Muscle layer of colon (tissue), 2 donors: Measurements from ENCODE around the gene NEK1.

Experiments
- H3K27ac ChIP-seq: one replicate; pipeline ENCODE4 v1.7.0; 2013; ENCODE audit warnings: low read depth, mild to moderate bottlenecking, low read length, moderate library complexity
- H3K27me3 ChIP-seq, 2 donors: one replicate each; pipeline ENCODE4 v1.7.0; 2013; ENCODE audit warnings: low read length in 2 of 2, mild to moderate bottlenecking in 2 of 2; ENCODE audit not compliant: insufficient read depth in 2 of 2, control insufficient read depth in 1 of 2
- H3K36me3 ChIP-seq: one replicate; pipeline ENCODE4 v1.7.0; 2013; ENCODE audit warnings: mild to moderate bottlenecking, low read length; ENCODE audit not compliant: insufficient read depth
- H3K4me1 ChIP-seq: one replicate; pipeline ENCODE4 v1.7.0; 2013; ENCODE audit warnings: mild to moderate bottlenecking, low read length; ENCODE audit not compliant: insufficient read depth
- H3K4me3 ChIP-seq, 2 donors: one replicate each; pipeline ENCODE4 v1.7.0; 2013; ENCODE audit warnings: low read length in 2 of 2, low read depth in 1 of 2, mild to moderate bottlenecking in 1 of 2, moderate library complexity in 1 of 2
- H3K9ac ChIP-seq: one replicate; pipeline ENCODE4 v1.7.0; 2013; ENCODE audit warnings: low read length
- H3K9me3 ChIP-seq: one replicate; pipeline ENCODE4 v1.7.0; 2013; ENCODE audit warnings: mild to moderate bottlenecking, low read length
- donor health status: abdominal sarcoma.
- donor health status: Adenocarcinoma of cecum.

NEK1 gene

DNA sequence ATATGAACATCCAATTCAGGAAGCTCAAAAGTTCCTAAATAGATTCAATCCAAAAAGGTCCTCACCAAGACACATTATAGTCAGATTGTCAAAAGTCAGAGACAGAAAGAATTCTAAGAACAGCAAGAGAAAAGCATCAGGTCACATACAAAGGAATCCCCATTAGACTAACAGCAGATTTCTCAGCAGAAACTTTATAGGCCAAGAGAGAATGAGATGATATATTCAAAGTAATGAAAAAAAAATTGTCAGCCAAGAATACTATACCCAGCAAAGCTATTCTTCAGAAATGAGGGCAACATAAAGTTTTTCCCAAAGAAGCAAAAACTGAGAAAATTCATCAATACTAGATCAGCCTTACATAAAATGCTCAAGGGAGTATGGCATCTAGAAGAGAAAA, 235.0 kb downstream of the NEK1 start:
- H3K4me3 ChIP-seq, result no peak overlapping the region
- no peaks in the 10 kb centered on the region for H3K4me1 ChIP-seq
- no peaks in the 10 kb centered on the region for H3K36me3 ChIP-seq
- H3K27me3 ChIP-seq, result no peaks in the 10 kb centered on the region
- H3K9ac ChIP-seq, result no peak overlapping the region
- no peak overlapping the region for H3K27ac ChIP-seq
- no peaks in the 10 kb centered on the region for H3K9me3 ChIP-seq

GRCh38 chr4:169376421-169376820, 236.0 kb downstream of the NEK1 start:
- Histone ChIP-seq H3K27ac (no peak overlapping the region), H3K9me3 (no peaks in the 10 kb centered on the region), H3K4me1 (no peaks in the 10 kb centered on the region), H3K27me3 (no peaks in the 10 kb centered on the region), H3K9ac (no peak overlapping the region), H3K4me3 (no peak overlapping the region), H3K36me3 (no peaks in the 10 kb centered on the region)

DNA sequence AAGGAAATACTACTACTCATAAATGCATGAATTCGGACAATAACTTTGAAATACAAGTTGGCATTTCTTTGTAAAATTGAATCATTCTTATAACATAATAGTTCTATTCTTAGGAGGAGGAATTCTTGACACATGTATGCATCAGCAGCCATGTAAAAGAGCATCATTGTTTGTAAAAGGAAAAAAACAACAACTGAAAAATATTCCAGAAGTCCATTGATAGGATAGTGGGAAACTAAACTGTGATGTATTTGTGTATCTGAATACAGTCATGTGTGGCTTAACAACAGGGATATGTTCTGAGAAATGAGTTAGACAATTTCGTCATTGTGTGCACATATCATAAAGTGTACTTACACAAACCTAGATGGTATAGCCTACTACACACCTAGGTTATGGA, 239.6 kb downstream of the NEK1 start:
- Histone ChIP-seq H3K4me3 (no peak overlapping the region), H3K27me3 (no peaks in the 10 kb centered on the region), H3K4me1 (no peaks in the 10 kb centered on the region), H3K9ac (no peak overlapping the region), H3K9me3 (no peaks in the 10 kb centered on the region), H3K36me3 (no peaks in the 10 kb centered on the region), H3K27ac (no peak overlapping the region)

DNA sequence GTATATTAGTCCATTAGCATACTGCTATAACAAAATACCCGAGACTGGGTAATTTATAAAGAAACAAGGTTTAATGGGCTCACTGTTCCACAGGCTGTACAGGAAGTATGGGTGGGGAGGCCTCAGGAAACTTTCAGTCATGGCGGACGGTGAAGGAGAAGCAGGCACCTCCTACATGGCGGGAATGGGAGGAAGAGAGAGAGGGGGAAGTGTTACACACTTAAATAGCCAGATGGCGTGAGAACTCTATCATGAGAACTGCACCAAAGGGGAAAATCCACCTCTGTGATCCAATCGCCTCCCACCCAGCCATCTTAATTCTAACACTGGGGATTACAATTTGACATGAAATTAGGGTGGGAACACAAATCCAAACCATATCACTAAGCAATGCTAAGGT, 242.7 kb downstream of the NEK1 start:
- no peaks in the 10 kb centered on the region for H3K9me3 ChIP-seq
- no peaks in the 10 kb centered on the region for H3K4me1 ChIP-seq
- H3K36me3 ChIP-seq, result no peaks in the 10 kb centered on the region
- no peak overlapping the region for H3K9ac ChIP-seq
- no peak overlapping the region for H3K4me3 ChIP-seq
- H3K27ac ChIP-seq, result no peak overlapping the region
- H3K27me3 ChIP-seq, result no peaks in the 10 kb centered on the region

- no peaks in the 10 kb centered on the region for H3K9me3 ChIP-seq
- no peaks in the 10 kb centered on the region for H3K27me3 ChIP-seq
- H3K4me1 ChIP-seq, result no peaks in the 10 kb centered on the region
- H3K36me3 ChIP-seq, result no peaks in the 10 kb centered on the region
- H3K4me3 ChIP-seq, result no peak overlapping the region
- no peak overlapping the region for H3K9ac ChIP-seq
- H3K27ac ChIP-seq, result no peak overlapping the region
Measured at GRCh38 chr4:169367826-169368225, 244.6 kb downstream of the NEK1 start.

DNA sequence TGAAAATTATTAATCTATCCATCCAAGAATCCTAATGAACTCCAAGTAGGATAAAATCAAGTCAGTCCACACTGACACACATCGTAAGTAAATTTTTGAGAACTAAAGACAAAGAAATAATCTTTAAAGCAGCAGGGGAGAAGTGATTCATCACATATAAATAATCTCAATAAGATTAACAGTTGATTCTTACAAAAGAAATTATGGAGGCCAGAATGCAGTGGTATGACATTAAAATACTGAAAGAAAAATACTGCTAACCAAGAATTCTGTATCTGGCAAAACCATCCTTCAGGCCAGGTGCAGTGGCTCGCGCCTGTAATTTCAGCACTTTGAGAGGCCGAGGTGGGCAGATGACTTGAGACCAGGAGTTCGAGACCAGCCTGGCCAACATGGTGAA, 245.6 kb downstream of the NEK1 start:
- H3K27me3 ChIP-seq, result no peaks in the 10 kb centered on the region
- no peaks in the 10 kb centered on the region for H3K9me3 ChIP-seq
- H3K4me1 ChIP-seq, result no peaks in the 10 kb centered on the region
- no peak overlapping the region for H3K4me3 ChIP-seq
- H3K9ac ChIP-seq, result no peak overlapping the region
- no peaks in the 10 kb centered on the region for H3K36me3 ChIP-seq
- H3K27ac ChIP-seq, result no peak overlapping the region

DNA sequence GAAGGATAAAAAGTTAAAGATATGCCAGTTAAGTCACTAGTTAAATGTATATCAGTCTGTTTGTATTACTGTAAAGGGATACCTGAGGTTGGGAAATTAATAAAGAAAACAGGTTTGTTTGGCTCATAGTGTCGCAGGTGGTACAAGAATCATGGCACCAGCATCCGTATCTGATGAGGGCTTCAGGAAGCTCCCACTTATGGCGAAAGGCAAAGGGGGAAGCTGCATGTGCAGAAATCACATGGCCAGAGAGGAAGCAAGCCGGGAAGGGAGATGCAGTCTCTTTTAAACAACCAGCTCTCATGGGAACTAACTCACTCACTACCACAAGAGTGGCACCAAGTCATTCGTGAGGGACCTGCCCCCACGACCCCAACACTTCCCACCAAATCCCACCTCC, 249.8 kb downstream of the NEK1 start:
- no peak overlapping the region for H3K27ac ChIP-seq
- no peak overlapping the region for H3K9ac ChIP-seq

GRCh38 chr4:169361756-169362155, 250.6 kb downstream of the NEK1 start:
- no peak overlapping the region for H3K27ac ChIP-seq
- no peaks in the 10 kb centered on the region for H3K9me3 ChIP-seq
- no peaks in the 10 kb centered on the region for H3K36me3 ChIP-seq
- H3K4me1 ChIP-seq, result no peaks in the 10 kb centered on the region
- H3K9ac ChIP-seq, result no peak overlapping the region
- no peaks in the 10 kb centered on the region for H3K27me3 ChIP-seq
- H3K4me3 ChIP-seq, result no peak overlapping the region

More for the DNA sequence above, 249.8 kb downstream of the NEK1 start:
- no peaks in the 10 kb centered on the region for H3K4me1 ChIP-seq
- no peaks in the 10 kb centered on the region for H3K27me3 ChIP-seq
- no peaks in the 10 kb centered on the region for H3K9me3 ChIP-seq
- no peaks in the 10 kb centered on the region for H3K36me3 ChIP-seq
- no peak overlapping the region for H3K4me3 ChIP-seq

DNA sequence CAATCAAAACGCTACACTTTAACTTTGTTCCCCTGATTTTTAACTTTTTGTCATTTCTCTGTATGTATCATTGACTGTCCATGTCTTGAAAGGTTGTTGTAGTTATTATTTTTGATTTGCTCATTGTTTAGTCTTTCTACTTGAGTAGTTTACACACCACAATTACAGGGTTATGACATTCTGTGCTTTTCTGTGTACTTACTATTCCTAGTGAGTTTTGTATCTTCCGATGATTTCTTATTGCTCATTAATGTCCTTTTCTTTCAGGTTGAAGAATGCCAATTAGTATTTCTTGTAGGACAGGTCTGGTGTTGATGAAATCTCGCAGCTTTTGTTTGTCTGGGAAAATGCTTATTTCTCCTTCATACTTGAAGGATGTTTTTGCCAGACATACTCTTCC, 252.4 kb downstream of the NEK1 start:
- H3K36me3 ChIP-seq, result no peaks in the 10 kb centered on the region
- no peak overlapping the region for H3K9ac ChIP-seq
- no peaks in the 10 kb centered on the region for H3K9me3 ChIP-seq
- no peak overlapping the region for H3K27ac ChIP-seq
- H3K4me3 ChIP-seq, result no peak overlapping the region
- no peaks in the 10 kb centered on the region for H3K4me1 ChIP-seq
- H3K27me3 ChIP-seq, result no peaks in the 10 kb centered on the region

GRCh38 chr4:169352360-169352759, 260.0 kb downstream of the NEK1 start:
- Histone ChIP-seq H3K9ac (no peak overlapping the region), H3K4me1 (no peaks in the 10 kb centered on the region), H3K4me3 (no peak overlapping the region), H3K9me3 (no peaks in the 10 kb centered on the region), H3K36me3 (no peaks in the 10 kb centered on the region), H3K27ac (no peak overlapping the region), H3K27me3 (no peaks in the 10 kb centered on the region)

- Histone ChIP-seq H3K4me1 (no peaks in the 10 kb centered on the region), H3K36me3 (no peaks in the 10 kb centered on the region), H3K9ac (no peak overlapping the region), H3K9me3 (no peaks in the 10 kb centered on the region), H3K4me3 (no peak overlapping the region), H3K27ac (no peak overlapping the region), H3K27me3 (no peaks in the 10 kb centered on the region)
Measured at GRCh38 chr4:169351872-169352271, 260.5 kb downstream of the NEK1 start.

GRCh38 chr4:169348541-169348940, 263.8 kb downstream of the NEK1 start:
- H3K27ac ChIP-seq, result no peak overlapping the region

More at GRCh38 chr4:169348541-169348940, 263.8 kb downstream of the NEK1 start:
- Histone ChIP-seq H3K9me3 (no peaks in the 10 kb centered on the region), H3K9ac (no peak overlapping the region), H3K27me3 (no peaks in the 10 kb centered on the region), H3K36me3 (no peaks in the 10 kb centered on the region), H3K4me1 (no peaks in the 10 kb centered on the region), H3K4me3 (no peak overlapping the region)
